Endothelial cell (in vitro differentiated cells): ENCODE measurements around the gene PPIG. TPM values are rescaled to one million over a fixed set of nuclear protein-coding genes. Genes with fewer than 3 reads are reported as not detected.

Experiments used
- DNase-seq: peaks from one replicate; pipeline ENCODE4 v3.0.0; 2021; ENCODE audit warnings: low spot score
- H3K27ac Mint-ChIP-seq: one replicate; pipeline ENCODE4 v1.8.0; 2021; ENCODE audit warnings: mixed read lengths, inconsistent platforms; ENCODE audit not compliant: unreplicated experiment
- H3K27me3 Mint-ChIP-seq: one replicate; pipeline ENCODE4 v1.8.0; 2021; ENCODE audit warnings: mild to moderate bottlenecking, moderate library complexity, mixed read lengths, inconsistent platforms; ENCODE audit not compliant: unreplicated experiment
- H3K36me3 Mint-ChIP-seq: one replicate; pipeline ENCODE4 v1.8.0; 2021; ENCODE audit warnings: mild to moderate bottlenecking, low read depth, mixed read lengths, inconsistent platforms; ENCODE audit not compliant: unreplicated experiment
- H3K4me1 Mint-ChIP-seq: one replicate; pipeline ENCODE4 v1.8.0; 2021; ENCODE audit warnings: mild to moderate bottlenecking, mixed read lengths, inconsistent platforms; ENCODE audit not compliant: unreplicated experiment
- H3K4me3 Mint-ChIP-seq: one replicate; pipeline ENCODE4 v1.8.0; 2021; ENCODE audit warnings: mild to moderate bottlenecking, mixed read lengths, inconsistent platforms; ENCODE audit not compliant: unreplicated experiment
- H3K9me3 Mint-ChIP-seq: one replicate; pipeline ENCODE4 v1.8.0; 2021; ENCODE audit warnings: mixed read lengths, inconsistent platforms; ENCODE audit not compliant: unreplicated experiment
- CTCF ChIP-seq: fragments of 200-600 bp; sonication (generic); IDR thresholded peaks from one replicate; pipeline ENCODE4 v1.5.0; 2021; ENCODE audit warnings: antibody characterized with exemption; ENCODE audit not compliant: unreplicated experiment
- total RNA-seq: library from RNA; stranded (reverse); fragmentation: NEBNext Ultra II Directional; extraction: Animal tissue kit (Norgen Biotek cat#: 25700); gene quantifications from one replicate; pipeline ENCODE4 v1.2.1, GENCODE V29; 2021; ENCODE audit not compliant: unreplicated experiment

PPIG gene
- total RNA-seq, 1 donor from 2014 or later, result 50.8 TPM

- Mint-ChIP-seq H3K27ac (no peak overlapping the region), H3K4me1 (peaks cover 9% of the 10 kb centered on the region), H3K27me3 (peaks cover 1% of the 10 kb centered on the region), H3K4me3 (no peak overlapping the region), H3K9me3 (no peaks in the 10 kb centered on the region), H3K36me3 (no peaks in the 10 kb centered on the region)
- no peak for TF ChIP-seq CTCF
- no peak for DNase-seq
Measured at GRCh38 chr2:169653636-169654035, 69.5 kb downstream of the PPIG start.

- Mint-ChIP-seq H3K9me3 (no peaks in the 10 kb centered on the region), H3K27me3 (peaks cover 1% of the 10 kb centered on the region), H3K4me3 (no peak overlapping the region), H3K36me3 (no peaks in the 10 kb centered on the region), H3K4me1 (peaks cover 19% of the 10 kb centered on the region), H3K27ac (no peak overlapping the region)
- no peak for TF ChIP-seq CTCF
- DNase-seq, result no peak
Measured at GRCh38 chr2:169656164-169656563, 72.0 kb downstream of the PPIG start.

GRCh38 chr2:169658877-169659276 lies 74.7 kb downstream of the PPIG start:
- no peak overlapping the region for H3K4me3 Mint-ChIP-seq
- no peak for TF ChIP-seq CTCF
- H3K36me3 Mint-ChIP-seq, result no peaks in the 10 kb centered on the region
- no peaks in the 10 kb centered on the region for H3K9me3 Mint-ChIP-seq
- peaks cover 1% of the 10 kb centered on the region for H3K27me3 Mint-ChIP-seq
- H3K27ac Mint-ChIP-seq, result no peak overlapping the region
- no peak for DNase-seq
- peaks cover 21% of the 10 kb centered on the region for H3K4me1 Mint-ChIP-seq

- TF ChIP-seq CTCF, result no peak
- H3K27me3 Mint-ChIP-seq, result peaks cover 1% of the 10 kb centered on the region
- no peak for DNase-seq
- H3K27ac Mint-ChIP-seq, result no peak overlapping the region
- H3K4me3 Mint-ChIP-seq, result no peak overlapping the region
- no peaks in the 10 kb centered on the region for H3K36me3 Mint-ChIP-seq
- H3K9me3 Mint-ChIP-seq, result no peaks in the 10 kb centered on the region
- peaks cover 21% of the 10 kb centered on the region for H3K4me1 Mint-ChIP-seq
Measured at GRCh38 chr2:169659320-169659719, 75.2 kb downstream of the PPIG start.

DNA sequence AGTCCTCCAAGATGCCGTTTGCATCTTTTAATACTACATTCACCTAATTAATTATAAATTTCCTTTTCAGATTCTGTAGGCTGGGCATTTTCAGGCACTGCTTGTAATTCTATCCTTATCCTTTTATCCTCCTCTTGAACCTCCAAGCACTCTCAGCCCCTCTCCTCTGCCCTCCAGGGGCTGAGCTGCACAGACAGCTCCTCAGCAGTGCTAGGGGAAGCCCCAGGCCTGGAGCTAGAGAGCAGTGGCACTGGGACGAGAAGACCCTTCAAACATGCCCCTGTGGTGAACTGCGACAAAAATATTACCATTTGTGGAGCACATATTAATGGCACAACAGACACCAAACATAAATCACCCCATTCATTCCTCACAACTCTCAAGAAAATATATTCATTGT lies 77.1 kb downstream of the PPIG start:
- H3K4me1 Mint-ChIP-seq, result peaks cover 33% of the 10 kb centered on the region
- no peaks in the 10 kb centered on the region for H3K36me3 Mint-ChIP-seq
- no peak for DNase-seq
- H3K4me3 Mint-ChIP-seq, result no peak overlapping the region
- no peaks in the 10 kb centered on the region for H3K9me3 Mint-ChIP-seq
- no peak for TF ChIP-seq CTCF
- H3K27me3 Mint-ChIP-seq, result no peaks in the 10 kb centered on the region
- no peak overlapping the region for H3K27ac Mint-ChIP-seq
